SU-DHL-6 (cell line): ENCODE measurements around the gene PNMT.

Source experiments
- H2AFZ ChIP-seq: fragments of 200-600 bp; sonication (generic); 2 replicates; pipeline ENCODE4 v1.6.1; 2014; ENCODE audit warnings: low read depth, mild to moderate bottlenecking, moderate library complexity, mixed read lengths, antibody characterized with exemption, low read length; ENCODE audit not compliant: severe bottlenecking
- H3F3A ChIP-seq: fragments of 200-600 bp; shearing (Covaris generic); 2 replicates; pipeline ENCODE4 v1.6.0; 2016; ENCODE audit warnings: antibody characterized with exemption, mild to moderate bottlenecking; ENCODE audit not compliant: insufficient read depth
- H3K27ac ChIP-seq: fragments of 200-600 bp; sonication (generic); 2 replicates; pipeline ENCODE4 v1.5.1; 2016; ENCODE audit warnings: low read depth, mild to moderate bottlenecking, low read length, moderate library complexity, mixed read lengths
- H3K27me3 ChIP-seq: fragments of 200-600 bp; sonication (generic), shearing (Covaris generic); 2 replicates; pipeline ENCODE4 v1.6.0; 2014; ENCODE audit warnings: mild to moderate bottlenecking, low read length
- H3K36me3 ChIP-seq: fragments of 200-600 bp; sonication (generic); 2 replicates; pipeline ENCODE4 v1.6.1; 2014; ENCODE audit warnings: mild to moderate bottlenecking, low read length, mixed read lengths
- H3K4me2 ChIP-seq: fragments of 300-600, 200-600 bp; shearing (Covaris generic), sonication (generic); 2 replicates; pipeline ENCODE4 v1.6.0; 2014; ENCODE audit warnings: low read length, low read depth, mild to moderate bottlenecking; ENCODE audit not compliant: poor library complexity, severe bottlenecking
- H3K4me3 ChIP-seq: fragments of 200-600 bp; sonication (generic); 2 replicates; pipeline ENCODE4 v1.5.1; 2014; ENCODE audit warnings: antibody characterized with exemption, low read length, mild to moderate bottlenecking, mixed read lengths; ENCODE audit not compliant: insufficient read depth, poor library complexity, severe bottlenecking
- H3K79me2 ChIP-seq: fragments of 200-600 bp; sonication (generic); 2 replicates; pipeline ENCODE4 v1.6.1; 2014; ENCODE audit warnings: mild to moderate bottlenecking, low read length, moderate library complexity; ENCODE audit not compliant: insufficient read depth
- H3K9ac ChIP-seq: fragments of 200-600 bp; sonication (generic); 2 replicates; pipeline ENCODE4 v1.7.0; 2014; ENCODE audit warnings: mild to moderate bottlenecking, low read length
- H3K9me2 ChIP-seq: fragments of 200-600 bp; sonication (generic); replicated peaks from 2 replicates; pipeline ENCODE4 v1.6.1; 2014; ENCODE audit warnings: low read length; ENCODE audit not compliant: insufficient read depth
- H3K9me3 ChIP-seq: fragments of 200-600 bp; sonication (generic); 2 replicates; pipeline ENCODE4 v1.6.1; 2014; ENCODE audit warnings: low read length, mixed read lengths; ENCODE audit not compliant: insufficient read depth
- H4K20me1 ChIP-seq: fragments of 200-600 bp; sonication (generic); 2 replicates; pipeline ENCODE4 v1.6.1; 2014; ENCODE audit warnings: low read depth, mild to moderate bottlenecking, antibody characterized with exemption, low read length, moderate library complexity, mixed read lengths
- EZH2phosphoT487 ChIP-seq: fragments of 200-600 bp; sonication (generic), shearing (Covaris generic); conservative IDR thresholded peaks from 2 replicates; pipeline ENCODE4 v1.6.1; 2018; ENCODE audit warnings: mild to moderate bottlenecking, antibody characterized with exemption, low read length, moderate library complexity, mixed read lengths
- TF ChIP-seq, protein P1 (sequence below): fragments of 200-600 bp; sonication (generic); IDR thresholded peaks from one replicate; pipeline ENCODE4 v1.5.1; 2017; ENCODE audit warnings: antibody characterized with exemption, mild to moderate bottlenecking, low read length, moderate library complexity; ENCODE audit not compliant: insufficient read depth, poor library complexity, severe bottlenecking

PNMT gene

GRCh38 chr17:39629494-39629880 lies 38.8 kb upstream of the PNMT start:
- Histone ChIP-seq H4K20me1 (no peaks in the 10 kb centered on the region), H3K27me3 (no peaks in the 10 kb centered on the region)
- TF ChIP-seq EZH2phosphoT487, result no peak
- TF ChIP-seq, protein P1, sequence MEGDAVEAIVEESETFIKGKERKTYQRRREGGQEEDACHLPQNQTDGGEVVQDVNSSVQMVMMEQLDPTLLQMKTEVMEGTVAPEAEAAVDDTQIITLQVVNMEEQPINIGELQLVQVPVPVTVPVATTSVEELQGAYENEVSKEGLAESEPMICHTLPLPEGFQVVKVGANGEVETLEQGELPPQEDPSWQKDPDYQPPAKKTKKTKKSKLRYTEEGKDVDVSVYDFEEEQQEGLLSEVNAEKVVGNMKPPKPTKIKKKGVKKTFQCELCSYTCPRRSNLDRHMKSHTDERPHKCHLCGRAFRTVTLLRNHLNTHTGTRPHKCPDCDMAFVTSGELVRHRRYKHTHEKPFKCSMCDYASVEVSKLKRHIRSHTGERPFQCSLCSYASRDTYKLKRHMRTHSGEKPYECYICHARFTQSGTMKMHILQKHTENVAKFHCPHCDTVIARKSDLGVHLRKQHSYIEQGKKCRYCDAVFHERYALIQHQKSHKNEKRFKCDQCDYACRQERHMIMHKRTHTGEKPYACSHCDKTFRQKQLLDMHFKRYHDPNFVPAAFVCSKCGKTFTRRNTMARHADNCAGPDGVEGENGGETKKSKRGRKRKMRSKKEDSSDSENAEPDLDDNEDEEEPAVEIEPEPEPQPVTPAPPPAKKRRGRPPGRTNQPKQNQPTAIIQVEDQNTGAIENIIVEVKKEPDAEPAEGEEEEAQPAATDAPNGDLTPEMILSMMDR, result no peak

GRCh38 chr17:39629898-39630297 lies 38.4 kb upstream of the PNMT start:
- Histone ChIP-seq H3K9me3 (no peaks in the 10 kb centered on the region), H4K20me1 (no peaks in the 10 kb centered on the region), H3F3A (no peaks in the 10 kb centered on the region), H3K4me2 (no peak overlapping the region), H3K27ac (no peak overlapping the region), H3K9me2 (no peaks in the 10 kb centered on the region), H3K79me2 (no peaks in the 10 kb centered on the region), H3K9ac (no peak overlapping the region), H3K27me3 (no peaks in the 10 kb centered on the region), H2AFZ (no peak overlapping the region), H3K36me3 (no peaks in the 10 kb centered on the region), H3K4me3 (no peak overlapping the region)
- TF ChIP-seq, protein P1, result no peak
- TF ChIP-seq EZH2phosphoT487, result no peak

More at GRCh38 chr17:39629494-39629880, 38.8 kb upstream of the PNMT start:
- H3K9me2 ChIP-seq, result no peaks in the 10 kb centered on the region
- no peaks in the 10 kb centered on the region for H3K36me3 ChIP-seq
- H2AFZ ChIP-seq, result no peak overlapping the region
- H3K79me2 ChIP-seq, result no peaks in the 10 kb centered on the region
- no peak overlapping the region for H3K4me3 ChIP-seq
- no peaks in the 10 kb centered on the region for H3K9me3 ChIP-seq
- H3K4me2 ChIP-seq, result no peak overlapping the region
- H3K9ac ChIP-seq, result no peak overlapping the region
- no peaks in the 10 kb centered on the region for H3F3A ChIP-seq
- no peak overlapping the region for H3K27ac ChIP-seq

DNA sequence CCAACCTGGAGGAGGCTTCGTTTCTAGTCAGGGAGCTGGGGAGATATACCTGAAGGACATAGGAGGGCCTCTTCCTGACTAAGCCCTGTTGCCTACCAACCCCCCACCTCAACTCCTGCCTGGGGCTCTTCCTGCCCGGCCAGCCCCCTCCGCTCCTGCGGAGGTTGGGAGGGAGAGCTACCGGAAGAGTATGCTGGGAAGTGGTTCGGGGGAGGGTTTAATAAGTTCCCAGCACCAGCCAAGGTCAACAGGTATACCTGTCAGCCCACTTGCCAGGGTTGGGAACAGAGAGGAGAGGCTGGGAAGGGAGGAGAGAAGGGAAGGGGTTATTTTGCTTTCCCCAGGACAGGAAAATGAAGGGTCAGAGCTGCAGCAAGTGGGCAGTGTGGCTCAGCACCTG lies 36.9 kb upstream of the PNMT start:
- Histone ChIP-seq H2AFZ (no peak overlapping the region), H3K4me3 (no peak overlapping the region), H3K9me2 (no peaks in the 10 kb centered on the region), H3K36me3 (no peaks in the 10 kb centered on the region), H3K9me3 (no peaks in the 10 kb centered on the region), H3K27me3 (no peaks in the 10 kb centered on the region), H3F3A (no peaks in the 10 kb centered on the region), H3K79me2 (no peaks in the 10 kb centered on the region), H3K27ac (no peak overlapping the region), H3K9ac (no peak overlapping the region), H3K4me2 (no peak overlapping the region), H4K20me1 (no peaks in the 10 kb centered on the region)
- TF ChIP-seq, protein P1, result no peak
- no peak for TF ChIP-seq EZH2phosphoT487
